ENCODE measurements around the gene BRPF1. TPM values are rescaled to one million over a fixed set of nuclear protein-coding genes. Genes with fewer than 3 reads are reported as not detected.

Gene BRPF1
- total and polyA plus RNA-seq, 2 experiments from 2014 or later: 10.4 to 18.3 TPM

DNA sequence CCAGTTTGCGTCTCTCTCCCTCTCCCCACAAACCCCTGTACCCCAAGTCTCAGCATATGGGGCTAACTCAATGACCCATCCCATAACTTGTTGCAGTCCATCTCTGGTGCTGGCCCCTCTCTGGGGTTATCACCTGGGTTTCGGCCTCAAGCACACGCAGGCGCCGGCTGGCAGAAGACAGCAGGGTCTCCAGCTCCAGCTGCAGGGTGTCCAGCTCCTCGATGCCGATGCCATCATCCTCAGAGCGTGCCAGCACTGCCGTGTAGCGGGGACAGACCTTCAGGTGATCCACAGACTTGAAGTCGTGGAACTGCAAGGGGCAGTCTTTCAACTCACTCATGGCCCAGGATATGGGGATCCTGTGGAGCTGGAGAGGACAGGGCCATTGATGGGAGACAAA, 59.6 kb downstream of the BRPF1 start:
- H3K4me1 ChIP-seq (ENCODE audit: insufficient read depth): peaks cover 13% of the 10 kb centered on the region
- peaks cover 61% of the 10 kb centered on the region for H3K79me2 ChIP-seq (ENCODE audit: insufficient read depth)
- no peak for DNase-seq
- WGBS, 2 experiments (ENCODE audit: low coverage in 1 of 2, low lambda C conversion rate in 2 of 2, missing lambda C conversion rate in 2 of 2): 94% methylated on average over 11 of the region's 11 CpGs
- H3K9me2 ChIP-seq (ENCODE audit: insufficient read depth): no peaks in the 10 kb centered on the region
- H3K4me2 ChIP-seq (ENCODE audit: unreplicated experiment): peak overlapping the region; percentile 97
- H3K27ac ChIP-seq: no peak overlapping the region
- no peaks in the 10 kb centered on the region for H4K20me1 ChIP-seq (ENCODE audit: insufficient read depth)
- H2AFZ ChIP-seq: no peak overlapping the region
- no peaks in the 10 kb centered on the region for H3K9me3 ChIP-seq (ENCODE audit: low read depth)
- H3F3A ChIP-seq (ENCODE audit: insufficient read depth): peaks cover 5% of the 10 kb centered on the region
- no peaks in the 10 kb centered on the region for H3K27me3 ChIP-seq (replicated peaks; ENCODE audit: insufficient read depth)
- H3K9ac ChIP-seq: peak overlapping the region; percentile 99; the same call in 1 of the 2 replicates
- in situ Hi-C loops (cut with MboI): no loop called here
- TF ChIP-seq EZH2 (IDR thresholded peaks at IDR 0.05; ENCODE audit: insufficient read depth, poor library complexity, severe bottlenecking) (no peak), EZH2phosphoT487 (IDR thresholded peaks at IDR 0.05; ENCODE audit: insufficient read depth, low read depth) (no peak)
- H3K36me3 ChIP-seq (ENCODE audit: low read depth): peaks cover 21% of the 10 kb centered on the region
- H3K4me3 ChIP-seq: peak overlapping the region; percentile 99

GRCh38 chr3:9791790-9792404, 60.4 kb downstream of the BRPF1 start:
- Histone ChIP-seq H3F3A (ENCODE audit: insufficient read depth) (peaks cover 5% of the 10 kb centered on the region), H3K27ac (peak overlapping the region; percentile 90), H3K4me1 (ENCODE audit: insufficient read depth) (peaks cover 13% of the 10 kb centered on the region), H3K9me2 (ENCODE audit: insufficient read depth) (no peaks in the 10 kb centered on the region), H4K20me1 (ENCODE audit: insufficient read depth) (no peaks in the 10 kb centered on the region), H2AFZ (peak overlapping the region; percentile 79), H3K9ac (peak overlapping the region; percentile 99), H3K4me2 (ENCODE audit: unreplicated experiment) (peak overlapping the region; percentile 97), H3K4me3 (peak overlapping the region; percentile 99), H3K36me3 (ENCODE audit: low read depth) (peaks cover 13% of the 10 kb centered on the region), H3K27me3 (replicated peaks; ENCODE audit: insufficient read depth) (no peaks in the 10 kb centered on the region), H3K9me3 (ENCODE audit: low read depth) (no peaks in the 10 kb centered on the region), H3K79me2 (ENCODE audit: insufficient read depth) (peaks cover 69% of the 10 kb centered on the region)
- 15 to 19% methylated on average over 11 to 14 of the region's 14 CpGs for WGBS, 2 experiments (ENCODE audit: low coverage in 1 of 2, low lambda C conversion rate in 2 of 2, missing lambda C conversion rate in 2 of 2)
- in situ Hi-C loops (cut with MboI): no loop called here
- DNase-seq: no peak
- no peak for TF ChIP-seq EZH2phosphoT487 (IDR thresholded peaks at IDR 0.05; ENCODE audit: insufficient read depth, low read depth)
- no peak for TF ChIP-seq EZH2 (IDR thresholded peaks at IDR 0.05; ENCODE audit: insufficient read depth, poor library complexity, severe bottlenecking)

- H3K9ac ChIP-seq: peak within 1 kb of the TSS; percentile 99
- no peaks in the 10 kb centered on the region for H4K20me1 ChIP-seq (ENCODE audit: insufficient read depth)
- TF ChIP-seq EZH2 (IDR thresholded peaks at IDR 0.05; ENCODE audit: insufficient read depth, poor library complexity, severe bottlenecking) (no peak), EZH2phosphoT487 (IDR thresholded peaks at IDR 0.05; ENCODE audit: insufficient read depth, low read depth) (no peak)
- H3K9me2 ChIP-seq (ENCODE audit: insufficient read depth): no peaks in the 10 kb centered on the region
- no peaks in the 10 kb centered on the region for H3K9me3 ChIP-seq (ENCODE audit: low read depth)
- peak within 1 kb of the TSS; percentile 97 for H3K4me2 ChIP-seq (ENCODE audit: unreplicated experiment)
- in situ Hi-C loops (cut with MboI): no loop called here
- peaks cover 13% of the 10 kb centered on the region for H3K36me3 ChIP-seq (ENCODE audit: low read depth)
- peak; percentile 98 for DNase-seq
- H3K4me3 ChIP-seq: peak within 1 kb of the TSS; percentile 99
- no peaks in the 10 kb centered on the region for H3K27me3 ChIP-seq (replicated peaks; ENCODE audit: insufficient read depth)
- WGBS, 2 experiments (ENCODE audit: low coverage in 1 of 2, low lambda C conversion rate in 2 of 2, missing lambda C conversion rate in 2 of 2): 1% methylated on average over 45 to 60 of the region's 65 CpGs
- H3K4me1 ChIP-seq (ENCODE audit: insufficient read depth): peaks cover 13% of the 10 kb centered on the region
- H3K27ac ChIP-seq: peak within 1 kb of the TSS; percentile 90
- H3F3A ChIP-seq (ENCODE audit: insufficient read depth): peaks cover 5% of the 10 kb centered on the region
- H3K79me2 ChIP-seq (ENCODE audit: insufficient read depth): peaks cover 71% of the 10 kb centered on the region
- peak within 1 kb of the TSS; percentile 79 for H2AFZ ChIP-seq
Measured at GRCh38 chr3:9792405-9793160, 61.0 kb downstream of the BRPF1 start, which contains the start of the genes ARPC4 and TADA3. Gene ARPC4, plus strand, starts transcription at chr3:9793082. Its CDS starts 40 bp downstream, at chr3:9793122. Gene TADA3, minus strand, starts transcription at chr3:9792473. Its CDS starts 1,007 bp downstream, at chr3:9791466.

DNA sequence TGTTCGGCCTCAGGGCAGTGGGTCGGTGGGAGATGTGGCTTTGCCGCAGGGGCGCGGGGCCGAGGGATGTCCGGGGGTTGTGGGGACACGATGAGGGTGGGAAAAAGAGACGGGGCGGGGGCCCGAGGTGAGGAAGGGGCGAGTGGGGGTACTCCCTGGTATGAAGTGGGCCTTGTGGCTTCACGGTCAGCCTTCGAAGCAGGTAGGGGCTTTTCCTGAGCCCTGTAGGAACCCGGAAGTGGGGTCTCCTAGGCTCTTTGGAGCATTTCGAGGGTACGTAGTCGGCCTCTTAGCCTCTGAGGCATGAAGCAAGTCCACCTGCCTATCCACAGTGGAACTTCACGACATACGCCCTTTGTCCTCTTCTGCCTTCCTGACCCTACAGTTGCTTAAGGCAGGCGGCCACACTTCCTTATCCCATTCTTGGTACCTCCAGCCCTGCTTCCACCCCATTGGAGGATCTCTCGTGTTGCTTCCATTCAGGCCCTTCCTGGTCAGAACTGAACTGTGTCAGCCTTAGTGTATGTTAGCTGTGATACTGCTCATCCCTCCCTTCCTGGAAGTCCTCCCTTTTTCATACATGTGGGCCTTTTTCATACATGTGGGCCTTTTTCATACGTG, 61.7 kb downstream of the BRPF1 start:
- Histone ChIP-seq H3K9ac (peak overlapping the region; percentile 99), H3K79me2 (ENCODE audit: insufficient read depth) (peaks cover 77% of the 10 kb centered on the region), H3K9me3 (ENCODE audit: low read depth) (no peaks in the 10 kb centered on the region), H3K4me2 (ENCODE audit: unreplicated experiment) (peak overlapping the region; percentile 97), H3K27ac (peak overlapping the region; percentile 90), H3K36me3 (ENCODE audit: low read depth) (peaks cover 18% of the 10 kb centered on the region), H3K27me3 (replicated peaks; ENCODE audit: insufficient read depth) (no peaks in the 10 kb centered on the region), H3K4me1 (ENCODE audit: insufficient read depth) (peaks cover 13% of the 10 kb centered on the region), H3K4me3 (peak overlapping the region; percentile 99), H2AFZ (peak overlapping the region; percentile 79), H3K9me2 (ENCODE audit: insufficient read depth) (no peaks in the 10 kb centered on the region), H3F3A (ENCODE audit: insufficient read depth) (peaks cover 5% of the 10 kb centered on the region), H4K20me1 (ENCODE audit: insufficient read depth) (no peaks in the 10 kb centered on the region)
- in situ Hi-C loops (cut with MboI): no loop called here
- DNase-seq: peak; percentile 83
- TF ChIP-seq EZH2phosphoT487 (IDR thresholded peaks at IDR 0.05; ENCODE audit: insufficient read depth, low read depth) (no peak), EZH2 (IDR thresholded peaks at IDR 0.05; ENCODE audit: insufficient read depth, poor library complexity, severe bottlenecking) (no peak)
- WGBS, 2 experiments (ENCODE audit: low coverage in 1 of 2, low lambda C conversion rate in 2 of 2, missing lambda C conversion rate in 2 of 2): 0 to 3% methylated on average over 15 to 22 of the region's 23 CpGs

All from GM23248 (cell line).